Measurements from ENCODE around the gene NR3C1.

- TF ChIP-seq POLR2A (IDR thresholded peaks at IDR 0.05; ENCODE audit: low read depth, low read length) (no peak), POU2F2 (IDR thresholded peaks at IDR 0.05; ENCODE audit: low read depth, low read length) (no peak), SPI1 (IDR thresholded peaks at IDR 0.05; ENCODE audit: low read depth, low read length) (no peak)
Observed at GRCh38 chr5:143241892-143242291, 161.6 kb downstream of the NR3C1 start.

Data from GM12891 (cell line).